ENCODE data around the gene TPRG1.

Gene TPRG1

GRCh38 chr3:189171707-189172106, at the start of gene TPRG1:
Gene TPRG1, plus strand, starts transcription at chr3:189171971. Its CDS starts 35,414 bp downstream, at chr3:189207385.
- DNase-seq: no peak

- DNase-seq: no peak
These were observed 49.7 kb upstream of the TPRG1 start for GRCh38 chr3:189122110-189122509.

- DNase-seq: no peak
These were observed 49.1 kb upstream of the TPRG1 start for GRCh38 chr3:189122526-189123205.

GRCh38 chr3:189123595-189124387, 48.0 kb upstream of the TPRG1 start:
- no peak for DNase-seq

- peak; percentile 83 for DNase-seq
These were observed 39.5 kb upstream of the TPRG1 start for GRCh38 chr3:189132231-189132671.

GRCh38 chr3:189132839-189133238, 38.9 kb upstream of the TPRG1 start:
- no peak for DNase-seq

- DNase-seq: no peak
These were observed 38.0 kb upstream of the TPRG1 start for GRCh38 chr3:189133768-189134167.

GRCh38 chr3:189137416-189137815, 34.4 kb upstream of the TPRG1 start:
- DNase-seq: no peak

- DNase-seq: no peak
These were observed 32.7 kb upstream of the TPRG1 start for GRCh38 chr3:189138901-189139610.

GRCh38 chr3:189139611-189139940, 32.2 kb upstream of the TPRG1 start:
- no peak for DNase-seq

GRCh38 chr3:189142527-189142926, 29.2 kb upstream of the TPRG1 start:
- DNase-seq: peak; percentile 43

GRCh38 chr3:189143321-189143720, 28.4 kb upstream of the TPRG1 start:
- DNase-seq: no peak

- no peak for DNase-seq
These were observed 28.0 kb upstream of the TPRG1 start for GRCh38 chr3:189143771-189144170.

- DNase-seq: no peak
These were observed 27.1 kb upstream of the TPRG1 start for GRCh38 chr3:189144645-189145044.

GRCh38 chr3:189146848-189147247, 24.9 kb upstream of the TPRG1 start:
- no peak for DNase-seq

- peak; percentile 77 for DNase-seq
These were observed 23.7 kb upstream of the TPRG1 start for GRCh38 chr3:189148081-189148507.

- DNase-seq: no peak
These were observed 22.6 kb upstream of the TPRG1 start for GRCh38 chr3:189149203-189149602.

- DNase-seq: no peak
These were observed 14.4 kb upstream of the TPRG1 start for GRCh38 chr3:189157232-189158007.

- DNase-seq: no peak
These were observed 13.7 kb upstream of the TPRG1 start for GRCh38 chr3:189158034-189158433.

GRCh38 chr3:189160519-189161309, 11.1 kb upstream of the TPRG1 start:
- DNase-seq: no peak

- DNase-seq: no peak
These were observed 6.6 kb upstream of the TPRG1 start for GRCh38 chr3:189165092-189165612.

- DNase-seq: no peak
These were observed 5.5 kb upstream of the TPRG1 start for GRCh38 chr3:189166321-189166720.

All from activated CD4-positive, alpha-beta T cell treated with anti-CD3 and anti-CD28 coated beads for 48 hours (primary cell).